ENCODE data around the gene RBM26.

GRCh38 chr13:79407349-79407979 lies 1.4 kb upstream of the RBM26 start:
- TF ChIP-seq CTCF (IDR thresholded peaks at IDR 0.05; ENCODE audit: low read length) (no peak), EZH2 (optimal IDR thresholded peaks at IDR 0.05; ENCODE audit: low read depth, low read length) (no peak)
